Naive thymus-derived CD8-positive, alpha-beta T cell (primary cell): ENCODE measurements around the gene KRTAP5-8. TPM values are rescaled to one million over a fixed set of nuclear protein-coding genes. Genes with fewer than 3 reads are reported as not detected.
"Not testable (repeated sequence)": the region's sequence is repeated elsewhere in the genome, so short reads cannot be mapped to it uniquely, and the experiment has no call there.

Source experiments
- ATAC-seq, 2 donors: fragments of 150-1000 bp; cut with Tn5 transposase in 1 of 2; sonication (Bioruptor Pico), chemical (Tn5 transposase) in 1 of 2; 1 replicate in 1 of 2; 2 replicates in 1 of 2; pipeline ENCODE4 v1.10.0; 2021; ENCODE audit warnings: mild to moderate bottlenecking in 2 of 2, moderate library complexity in 2 of 2
- POLR2A ChIA-PET: fragments of 350-600 bp; sonication (Branson Sonifier 250); formaldehyde crosslinking; loops from one replicate; lab custom pipeline; 2021; ENCODE audit warnings: antibody characterized with exemption; lab: Charles Lee
- DNase-seq, 10 donors: peaks; one replicate each; pipeline versions ENCODE4 v3.0.0 to v3.0.0-alpha.2; 2020 to 2022
- H3K27ac Mint-ChIP-seq, 10 donors: one replicate each; pipeline ENCODE4 v1.8.0; 2020 to 2022; ENCODE audit warnings: mild to moderate bottlenecking in 10 of 10, mixed read lengths in 10 of 10, moderate library complexity in 4 of 10, inconsistent platforms in 1 of 10
- H3K27me3 Mint-ChIP-seq, 5 donors: one replicate each; pipeline ENCODE4 v1.8.0; 2021 to 2022; ENCODE audit warnings: mixed read lengths in 5 of 5
- H3K36me3 Mint-ChIP-seq, 3 donors: one replicate each; pipeline ENCODE4 v1.8.0; 2020 to 2022; ENCODE audit warnings: mixed read lengths in 3 of 3, mild to moderate bottlenecking in 2 of 3, inconsistent platforms in 1 of 3
- H3K4me1 Mint-ChIP-seq, 4 donors: one replicate each; pipeline ENCODE4 v1.8.0; 2021 to 2022; ENCODE audit warnings: mixed read lengths in 4 of 4
- H3K4me3 Mint-ChIP-seq, 10 donors: one replicate each; pipeline ENCODE4 v1.8.0; 2020 to 2022; ENCODE audit warnings: mild to moderate bottlenecking in 10 of 10, mixed read lengths in 10 of 10, moderate library complexity in 6 of 10, inconsistent platforms in 1 of 10
- H3K9me3 Mint-ChIP-seq, 9 donors: one replicate each; pipeline ENCODE4 v1.8.0; 2020 to 2022; ENCODE audit warnings: mixed read lengths in 9 of 9, mild to moderate bottlenecking in 3 of 9, inconsistent platforms in 1 of 9, moderate library complexity in 1 of 9
- polyA plus RNA-seq, 3 donors: library from polyadenylated mRNA; unstranded; fragments of 300-500 nt; fragmentation: Illumina TruSeq; gene quantifications; one replicate each; pipeline ENCODE4 v1.2.3, GENCODE V29; 2021
- total RNA-seq, 8 experiments: library from RNA in 2 of 8; stranded (reverse) in 2 of 8; gene quantifications; one replicate each; pipeline ENCODE4 v1.2.3 and lab custom pipeline; 2021 to 2026

The KRTAP5-8 gene
- total and polyA plus RNA-seq, 5 experiments from 2014 or later: 0.42 TPM; not detected in 4

GRCh38 chr11:71525188-71525937, 12.5 kb upstream of the KRTAP5-8 start:
- ATAC-seq: no peak
- no peaks in the 10 kb centered on the region for H3K36me3 Mint-ChIP-seq
- H3K4me1 Mint-ChIP-seq: no peaks in the 10 kb centered on the region
- peaks cover 0 to 20% (median 1%) of the 10 kb centered on the region in 9 donors for H3K9me3 Mint-ChIP-seq
- no peak overlapping the region for H3K4me3 Mint-ChIP-seq
- peaks cover 5 to 22% (median 15%) of the 10 kb centered on the region in 5 donors for H3K27me3 Mint-ChIP-seq
- no peak overlapping the region for H3K27ac Mint-ChIP-seq
- no peak for DNase-seq
- POLR2A ChIA-PET: no interaction called here

GRCh38 chr11:71525938-71526495, 11.8 kb upstream of the KRTAP5-8 start:
- POLR2A ChIA-PET: no interaction called here
- Mint-ChIP-seq H3K27ac (no peak overlapping the region), H3K36me3 (no peaks in the 10 kb centered on the region), H3K4me1 (no peaks in the 10 kb centered on the region), H3K27me3 (peaks cover 5 to 22% (median 15%) of the 10 kb centered on the region in 5 donors), H3K9me3 (peaks cover 0 to 16% (median 1%) of the 10 kb centered on the region in 9 donors), H3K4me3 (no peak overlapping the region)
- no peak for DNase-seq
- no peak for ATAC-seq

GRCh38 chr11:71526796-71527575, 10.8 kb upstream of the KRTAP5-8 start, which contains the start of gene KRTAP5-7:
TSS of gene KRTAP5-7 (plus strand) at chr11:71527267. CDS start at chr11:71527301, 34 bp downstream.
- ATAC-seq, H3K4me3 Mint-ChIP-seq, H3K36me3 Mint-ChIP-seq, H3K4me1 Mint-ChIP-seq, H3K9me3 Mint-ChIP-seq, POLR2A ChIA-PET, DNase-seq: not testable (repeated sequence)
- Mint-ChIP-seq H3K27ac (peak within 1 kb of the TSS in 1 of 10 donors; percentile 31), H3K27me3 (peaks cover 5 to 22% (median 15%) of the 10 kb centered on the region in 5 donors)

- DNase-seq (no peak), ATAC-seq (no peak)
- no peak overlapping the region for H3K27ac Mint-ChIP-seq
- H3K36me3 Mint-ChIP-seq: no peaks in the 10 kb centered on the region
- H3K27me3 Mint-ChIP-seq: peaks cover 6 to 22% (median 15%) of the 10 kb centered on the region in 5 donors
- H3K4me3 Mint-ChIP-seq: no peak overlapping the region
- POLR2A ChIA-PET: no interaction called here
- peaks cover 0 to 9% (median 0%) of the 10 kb centered on the region in 9 donors for H3K9me3 Mint-ChIP-seq
- no peaks in the 10 kb centered on the region for H3K4me1 Mint-ChIP-seq
These were observed 10.1 kb upstream of the KRTAP5-8 start for GRCh38 chr11:71527576-71528210.

GRCh38 chr11:71530602-71531001, 7.2 kb upstream of the KRTAP5-8 start:
- H3K27ac Mint-ChIP-seq: no peak overlapping the region
- POLR2A ChIA-PET: no interaction called here
- H3K9me3 Mint-ChIP-seq: no peaks in the 10 kb centered on the region
- H3K36me3 Mint-ChIP-seq: no peaks in the 10 kb centered on the region
- DNase-seq (no peak), ATAC-seq (no peak)
- no peak overlapping the region for H3K4me3 Mint-ChIP-seq
- no peaks in the 10 kb centered on the region for H3K4me1 Mint-ChIP-seq
- peaks cover 5 to 22% (median 15%) of the 10 kb centered on the region in 5 donors for H3K27me3 Mint-ChIP-seq

- no peak overlapping the region for H3K27ac Mint-ChIP-seq
- H3K9me3 Mint-ChIP-seq: no peaks in the 10 kb centered on the region
These were observed 5.7 kb upstream of the KRTAP5-8 start for GRCh38 chr11:71532036-71532610.

GRCh38 chr11:71534711-71535608, 2.9 kb upstream of the KRTAP5-8 start:
- H3K27me3 Mint-ChIP-seq, H3K36me3 Mint-ChIP-seq, POLR2A ChIA-PET, ATAC-seq, H3K9me3 Mint-ChIP-seq, H3K4me1 Mint-ChIP-seq, DNase-seq, H3K4me3 Mint-ChIP-seq, H3K27ac Mint-ChIP-seq: not testable (repeated sequence)

More at GRCh38 chr11:71532036-71532610, 5.7 kb upstream of the KRTAP5-8 start:
- Mint-ChIP-seq H3K36me3 (no peaks in the 10 kb centered on the region), H3K4me3 (no peak overlapping the region), H3K27me3 (peaks cover 0 to 14% (median 5%) of the 10 kb centered on the region in 5 donors), H3K4me1 (no peaks in the 10 kb centered on the region)
- DNase-seq (no peak), ATAC-seq (no peak)
- POLR2A ChIA-PET: no interaction called here

- no peak overlapping the region for H3K27ac Mint-ChIP-seq
- H3K9me3 Mint-ChIP-seq: peaks cover 0 to 6% (median 2%) of the 10 kb centered on the region in 9 donors
- POLR2A ChIA-PET: no interaction called here
- DNase-seq: no peak
- peaks cover 0 to 1% (median 0%) of the 10 kb centered on the region in 4 donors for H3K4me1 Mint-ChIP-seq
- peaks cover 0 to 3% (median 0%) of the 10 kb centered on the region in 3 donors for H3K36me3 Mint-ChIP-seq
- no peak overlapping the region for H3K4me3 Mint-ChIP-seq
- peaks cover 0 to 6% (median 0%) of the 10 kb centered on the region in 5 donors for H3K27me3 Mint-ChIP-seq
- no peak for ATAC-seq
These were observed 2.0 kb upstream of the KRTAP5-8 start for GRCh38 chr11:71535825-71536224.

GRCh38 chr11:71537537-71537936, 288 bp upstream of the KRTAP5-8 start:
- H3K36me3 Mint-ChIP-seq: peaks cover 0 to 3% (median 0%) of the 10 kb centered on the region in 3 donors
- peaks cover 0 to 6% (median 0%) of the 10 kb centered on the region in 5 donors for H3K27me3 Mint-ChIP-seq
- no peak overlapping the region for H3K27ac Mint-ChIP-seq
- POLR2A ChIA-PET: no interaction called here
- H3K9me3 Mint-ChIP-seq: peaks cover 0 to 12% (median 5%) of the 10 kb centered on the region in 9 donors
- H3K4me3 Mint-ChIP-seq: no peak overlapping the region
- DNase-seq (no peak), ATAC-seq (no peak)
- H3K4me1 Mint-ChIP-seq: peaks cover 0 to 1% (median 0%) of the 10 kb centered on the region in 4 donors

GRCh38 chr11:71538666-71538990, 803 bp downstream of the KRTAP5-8 start:
- peaks cover 0 to 3% (median 0%) of the 10 kb centered on the region in 3 donors for H3K36me3 Mint-ChIP-seq
- H3K27ac Mint-ChIP-seq: peak overlapping the region in 1 of 10 donors; percentile 5
- peaks cover 0 to 12% (median 5%) of the 10 kb centered on the region in 9 donors for H3K9me3 Mint-ChIP-seq
- H3K27me3 Mint-ChIP-seq: peaks cover 0 to 6% (median 0%) of the 10 kb centered on the region in 5 donors
- H3K4me1 Mint-ChIP-seq: peaks cover 4 to 8% (median 7%) of the 10 kb centered on the region in 4 donors
- POLR2A ChIA-PET: no interaction called here
- ATAC-seq (no peak), DNase-seq (no peak)
- no peak overlapping the region for H3K4me3 Mint-ChIP-seq

GRCh38 chr11:71539017-71539416, 1.2 kb downstream of the KRTAP5-8 start:
- POLR2A ChIA-PET: no interaction called here
- H3K27me3 Mint-ChIP-seq: peaks cover 0 to 6% (median 0%) of the 10 kb centered on the region in 5 donors
- ATAC-seq: no peak
- DNase-seq: no peak
- H3K4me1 Mint-ChIP-seq: peaks cover 8 to 12% (median 10%) of the 10 kb centered on the region in 4 donors
- peak overlapping the region in 1 of 10 donors; percentile 5 for H3K27ac Mint-ChIP-seq
- H3K36me3 Mint-ChIP-seq: peaks cover 0 to 3% (median 0%) of the 10 kb centered on the region in 3 donors
- H3K4me3 Mint-ChIP-seq: no peak overlapping the region
- H3K9me3 Mint-ChIP-seq: peaks cover 0 to 12% (median 5%) of the 10 kb centered on the region in 9 donors
